ENCODE results near the gene NRXN3. TPM values are rescaled to one million over a fixed set of nuclear protein-coding genes. Genes with fewer than 3 reads are reported as not detected.

The NRXN3 gene
- total and polyA plus RNA-seq, 4 donors, result 1.4 to 8.3 (median 4.4) TPM

DNA sequence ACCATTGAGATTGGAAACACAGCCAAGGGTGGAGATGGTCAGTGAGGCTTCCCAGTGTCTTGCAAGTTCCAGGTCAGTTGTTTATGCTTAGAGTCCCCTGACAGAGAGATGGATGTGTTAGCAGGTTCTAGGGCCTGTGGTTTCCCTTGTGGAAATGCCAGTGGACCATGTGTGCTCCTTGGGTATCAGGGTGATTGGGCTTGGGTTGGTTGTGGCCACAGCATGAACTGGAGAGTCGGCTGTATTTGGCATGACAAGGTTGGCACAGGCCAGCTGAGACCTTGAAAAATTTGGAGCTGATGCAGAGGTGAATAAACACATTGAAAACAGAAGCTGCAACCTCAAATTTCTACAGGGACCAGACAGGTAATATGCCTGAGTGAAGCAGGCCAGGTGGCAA lies 1373.2 kb downstream of the NRXN3 start:
- Histone ChIP-seq H3K27me3 (ENCODE audit: control insufficient read depth in 3 of 3, insufficient read depth in 3 of 3, low read length in 2 of 3) (no peaks in the 10 kb centered on the region), H3K4me3 (no peak overlapping the region), H3K27ac (ENCODE audit: low read depth in 1 of 2, low read length in 1 of 2) (no peak overlapping the region), H3K36me3 (ENCODE audit: control insufficient read depth in 4 of 4, insufficient read depth in 4 of 4, low read length in 4 of 4) (no peaks in the 10 kb centered on the region), H3K4me1 (ENCODE audit: control insufficient read depth in 5 of 5, insufficient read depth in 5 of 5, low read length in 5 of 5) (peaks cover 0 to 2% (median 0%) of the 10 kb centered on the region in 5 donors), H3K9me3 (ENCODE audit: control insufficient read depth in 4 of 4, insufficient read depth in 3 of 4, low read length in 3 of 4) (no peaks in the 10 kb centered on the region), H3K9ac (ENCODE audit: insufficient read depth in 1 of 2, low read length in 2 of 2) (no peak overlapping the region)
- WGBS, 2 donors, result 92 to 95% methylated on average over 1 of the region's 1 CpG
- TF ChIP-seq, protein P1, sequence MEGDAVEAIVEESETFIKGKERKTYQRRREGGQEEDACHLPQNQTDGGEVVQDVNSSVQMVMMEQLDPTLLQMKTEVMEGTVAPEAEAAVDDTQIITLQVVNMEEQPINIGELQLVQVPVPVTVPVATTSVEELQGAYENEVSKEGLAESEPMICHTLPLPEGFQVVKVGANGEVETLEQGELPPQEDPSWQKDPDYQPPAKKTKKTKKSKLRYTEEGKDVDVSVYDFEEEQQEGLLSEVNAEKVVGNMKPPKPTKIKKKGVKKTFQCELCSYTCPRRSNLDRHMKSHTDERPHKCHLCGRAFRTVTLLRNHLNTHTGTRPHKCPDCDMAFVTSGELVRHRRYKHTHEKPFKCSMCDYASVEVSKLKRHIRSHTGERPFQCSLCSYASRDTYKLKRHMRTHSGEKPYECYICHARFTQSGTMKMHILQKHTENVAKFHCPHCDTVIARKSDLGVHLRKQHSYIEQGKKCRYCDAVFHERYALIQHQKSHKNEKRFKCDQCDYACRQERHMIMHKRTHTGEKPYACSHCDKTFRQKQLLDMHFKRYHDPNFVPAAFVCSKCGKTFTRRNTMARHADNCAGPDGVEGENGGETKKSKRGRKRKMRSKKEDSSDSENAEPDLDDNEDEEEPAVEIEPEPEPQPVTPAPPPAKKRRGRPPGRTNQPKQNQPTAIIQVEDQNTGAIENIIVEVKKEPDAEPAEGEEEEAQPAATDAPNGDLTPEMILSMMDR (IDR thresholded peaks at IDR 0.05; ENCODE audit: control extremely low read depth, extremely low read depth), result no peak
- DNase-seq, result no peak
- ATAC-seq (ENCODE audit: insufficient read depth, low FRiP score), result no peak

DNA sequence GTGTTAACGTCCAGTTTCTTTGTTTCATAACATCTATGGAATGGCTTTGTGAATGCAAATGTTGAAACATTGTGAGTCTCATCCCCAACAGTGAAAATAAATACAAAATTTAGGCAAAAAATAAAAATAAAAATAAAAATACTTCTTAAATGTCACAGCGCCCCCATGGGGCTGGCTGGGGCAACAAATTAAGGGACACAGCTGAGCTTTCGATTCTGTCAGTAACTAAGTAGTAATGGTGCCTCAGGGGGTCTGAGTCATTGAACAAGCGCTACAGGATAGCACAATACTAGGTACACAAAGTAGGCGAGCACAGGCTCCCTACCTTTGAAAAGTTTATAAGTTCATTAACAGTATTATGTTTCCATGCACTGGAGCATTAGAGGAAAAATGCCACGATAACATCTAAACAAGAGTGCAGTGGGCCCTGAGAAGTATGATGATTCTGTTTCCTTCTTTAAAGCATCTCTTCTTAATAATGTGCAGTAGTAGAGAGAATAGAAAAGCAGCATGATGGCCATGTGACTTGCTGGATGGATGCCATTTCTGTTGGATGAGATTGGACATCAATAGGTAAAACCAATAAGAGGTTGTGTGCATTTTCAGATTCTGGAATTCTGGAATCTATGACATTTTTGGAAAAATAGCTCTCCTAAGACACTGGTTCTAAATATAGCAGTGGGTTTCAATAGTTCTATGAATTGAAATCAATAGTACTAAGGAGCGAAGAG lies 1374.0 kb downstream of the NRXN3 start:
- ATAC-seq (ENCODE audit: insufficient read depth, low FRiP score), result no peak
- WGBS, 2 donors, result 58 to 76% methylated on average over 7 of the region's 7 CpGs
- TF ChIP-seq, protein P1 (IDR thresholded peaks at IDR 0.05; ENCODE audit: control extremely low read depth, extremely low read depth), result no peak

DNA sequence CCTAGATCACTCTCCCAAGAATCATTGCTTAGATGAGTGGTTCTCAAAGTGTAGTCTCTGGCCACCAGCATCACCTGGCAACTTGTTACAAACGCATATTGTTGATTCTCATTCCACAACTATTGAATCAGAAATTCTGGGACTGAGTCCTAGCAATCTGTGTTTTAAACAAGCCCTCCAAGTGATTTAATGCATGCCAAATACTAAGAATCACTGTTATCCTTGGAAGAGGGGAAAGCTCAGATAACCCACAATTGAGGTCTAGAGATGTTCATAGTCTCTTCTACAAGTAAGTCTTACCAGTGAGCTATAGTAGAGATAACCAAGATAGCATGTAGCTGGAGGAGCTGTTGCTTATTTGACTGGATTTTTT lies 1374.5 kb downstream of the NRXN3 start:
- Histone ChIP-seq H3K27me3 (ENCODE audit: control insufficient read depth in 3 of 3, insufficient read depth in 3 of 3, low read length in 2 of 3) (no peaks in the 10 kb centered on the region), H3K4me1 (ENCODE audit: control insufficient read depth in 5 of 5, insufficient read depth in 5 of 5, low read length in 5 of 5) (peaks cover 0 to 2% (median 0%) of the 10 kb centered on the region in 5 donors), H3K27ac (ENCODE audit: low read depth in 1 of 2, low read length in 1 of 2) (no peak overlapping the region), H3K4me3 (no peak overlapping the region), H3K9me3 (ENCODE audit: control insufficient read depth in 4 of 4, insufficient read depth in 3 of 4, low read length in 3 of 4) (no peaks in the 10 kb centered on the region), H3K36me3 (ENCODE audit: control insufficient read depth in 4 of 4, insufficient read depth in 4 of 4, low read length in 4 of 4) (no peaks in the 10 kb centered on the region), H3K9ac (ENCODE audit: insufficient read depth in 1 of 2, low read length in 2 of 2) (no peak overlapping the region)
- TF ChIP-seq, protein P1 (IDR thresholded peaks at IDR 0.05; ENCODE audit: control extremely low read depth, extremely low read depth), result no peak
- no peak for DNase-seq
- WGBS, 2 donors, result 64 to 76% methylated on average over 1 of the region's 1 CpG
- ATAC-seq (ENCODE audit: insufficient read depth, low FRiP score), result no peak

More for the DNA sequence above, 1374.0 kb downstream of the NRXN3 start:
- Histone ChIP-seq H3K4me3 (no peak overlapping the region), H3K36me3 (ENCODE audit: control insufficient read depth in 4 of 4, insufficient read depth in 4 of 4, low read length in 4 of 4) (no peaks in the 10 kb centered on the region), H3K9ac (ENCODE audit: insufficient read depth in 1 of 2, low read length in 2 of 2) (no peak overlapping the region), H3K4me1 (ENCODE audit: control insufficient read depth in 5 of 5, insufficient read depth in 5 of 5, low read length in 5 of 5) (peaks cover 0 to 2% (median 0%) of the 10 kb centered on the region in 5 donors), H3K27ac (ENCODE audit: low read depth in 1 of 2, low read length in 1 of 2) (no peak overlapping the region), H3K9me3 (ENCODE audit: control insufficient read depth in 4 of 4, insufficient read depth in 3 of 4, low read length in 3 of 4) (no peaks in the 10 kb centered on the region), H3K27me3 (ENCODE audit: control insufficient read depth in 3 of 3, insufficient read depth in 3 of 3, low read length in 2 of 3) (no peaks in the 10 kb centered on the region)
- DNase-seq, result no peak

All from lung (tissue), 12 donors.